A549 (cell line): ENCODE results near the gene NCOR2. TPM values are rescaled to one million over a fixed set of nuclear protein-coding genes. Genes with fewer than 3 reads are reported as not detected.

Experiments used
- ATAC-seq, 2 experiments: fragments of 200-7000 bp in 1 of 2; fragments of >200 bp in 1 of 2; cut with Nextera tagmentation in 1 of 2; cut with Tn5 transposase in 1 of 2; 3 replicates each; pipeline versions ENCODE4 v1.8.0 to v1.9.1; 2018 to 2020; ENCODE audit warnings: mild to moderate bottlenecking in 1 of 2, moderate library complexity in 1 of 2
- CTCF ChIA-PET: fragments of 300-600 bp; sonication (Branson Sonifier 250); formaldehyde crosslinking; extraction: SDS; loops from one replicate; lab custom pipeline; 2021; ENCODE audit warnings: antibody characterized with exemption, inconsistent platforms; lab: Yijun Ruan, JAX
- POLR2A ChIA-PET: fragments of 350-600 bp; formaldehyde crosslinking; extraction: SDS; loops from one replicate; lab custom pipeline; 2021; ENCODE audit warnings: antibody characterized with exemption, inconsistent platforms; lab: Yijun Ruan, JAX
- DNase-seq, 2 experiments: peaks; one replicate each; pipeline versions ENCODE4 v3.0.0 to v3.0.0-alpha.2; 2011 to 2016; ENCODE audit warnings: low read depth in 1 of 2, low spot score in 1 of 2
- FAIRE-seq: peaks from 2 replicates; lab custom pipeline; 2011; peaks lifted over from hg19 to GRCh38; lab: Jason Lieb, UNC
- H3K27ac ChIP-seq, 2 experiments: fragments of >200 bp; sonication (Bioruptor Twin); formaldehyde crosslinking; 3 replicates each; pipeline ENCODE4 v1.5.1; 2016 to 2017
- H3K4me1 ChIP-seq: fragments of >200 bp; sonication (Bioruptor Twin); formaldehyde crosslinking; 3 replicates; pipeline ENCODE4 v1.6.1; 2016
- H3K4me2 ChIP-seq: fragments of >200 bp; sonication (Bioruptor Twin); formaldehyde crosslinking; 3 replicates; pipeline ENCODE4 v1.6.1; 2016
- H3K4me3 ChIP-seq: fragments of >200 bp; sonication (Bioruptor Twin); formaldehyde crosslinking; 3 replicates; pipeline ENCODE4 v1.5.1; 2016
- H3K9me3 ChIP-seq: fragments of >200 bp; sonication (Bioruptor Twin); formaldehyde crosslinking; 3 replicates; pipeline ENCODE4 v1.6.1; 2016
- CBX2 ChIP-seq: fragments of 200-600 bp; sonication (generic); IDR thresholded peaks from 2 replicates; pipeline ENCODE4 v1.6.1; 2016; ENCODE audit warnings: low read depth, mild to moderate bottlenecking, borderline replicate concordance
- CHD2 ChIP-seq: fragments of 150-350 bp; IDR thresholded peaks from 2 replicates; pipeline ENCODE4 v1.6.1; 2014; ENCODE audit warnings: low read length; ENCODE audit not compliant: partially characterized antibody
- CHD4 ChIP-seq: fragments of 200-600 bp; sonication (generic); IDR thresholded peaks from 2 replicates; pipeline ENCODE4 v1.6.1; 2016; ENCODE audit warnings: antibody characterized with exemption, mild to moderate bottlenecking, borderline replicate concordance
- EHMT2 ChIP-seq: fragments of 200-600 bp; sonication (generic); IDR thresholded peaks from 2 replicates; pipeline ENCODE4 v1.6.1; 2016; ENCODE audit warnings: antibody characterized with exemption, low read depth, mild to moderate bottlenecking, moderate library complexity
- EP300 ChIP-seq, 2 experiments: fragments of >200 bp; sonication (Bioruptor Twin); formaldehyde crosslinking; IDR thresholded peaks; 2 replicates in 1 of 2; 3 replicates in 1 of 2; pipeline ENCODE4 v1.6.1; 2016 to 2017
- FOSB ChIP-seq: fragments of 250-450 bp; sonication (Bioruptor Pico); IDR thresholded peaks from 2 replicates; pipeline ENCODE4 v1.5.0; 2020; ENCODE audit warnings: mild to moderate bottlenecking, moderate library complexity
- HDAC2 ChIP-seq: fragments of 200-600 bp; sonication (generic); IDR thresholded peaks from 2 replicates; pipeline ENCODE4 v1.6.1; 2016
- JUNB ChIP-seq: fragments of >200 bp; sonication (Bioruptor Twin); formaldehyde crosslinking; IDR thresholded peaks from 2 replicates; pipeline ENCODE4 v1.6.1; 2016
- KDM1A ChIP-seq: fragments of 200-600 bp; sonication (generic); IDR thresholded peaks from 2 replicates; pipeline ENCODE4 v1.6.1; 2016; ENCODE audit warnings: low read depth, mild to moderate bottlenecking
- KDM5A ChIP-seq: fragments of 200-600 bp; sonication (generic); IDR thresholded peaks from 2 replicates; pipeline ENCODE4 v1.6.1; 2016; ENCODE audit warnings: antibody characterized with exemption, mild to moderate bottlenecking
- MAZ ChIP-seq: fragments of 150-350 bp; IDR thresholded peaks from 2 replicates; pipeline ENCODE4 v1.6.1; 2014; ENCODE audit warnings: antibody characterized with exemption, low read depth, low read length, borderline replicate concordance
- MYC ChIP-seq: IDR thresholded peaks from 2 replicates; pipeline ENCODE4 v1.6.1; 2012; ENCODE audit warnings: mild to moderate bottlenecking, inconsistent platforms, low read length, improper control_type of control experiment, borderline replicate concordance
- NFE2L2 ChIP-seq: fragments of 150-350 bp; conservative IDR thresholded peaks from 2 replicates; pipeline ENCODE4 v1.6.1; 2014; ENCODE audit warnings: low read length
- PHF8 ChIP-seq: fragments of 200-600 bp; sonication (generic); IDR thresholded peaks from 2 replicates; pipeline ENCODE4 v1.6.1; 2016; ENCODE audit warnings: low read depth, mild to moderate bottlenecking, antibody characterized with exemption, moderate library complexity, borderline replicate concordance
- POLR2AphosphoS2 ChIP-seq: conservative IDR thresholded peaks from 2 replicates; pipeline ENCODE4 v1.6.1; 2012; ENCODE audit warnings: low read length, improper control_type of control experiment, inconsistent platforms
- RAD21 ChIP-seq, 2 experiments: fragments of >200 bp in 1 of 2; sonication (Bioruptor Twin) in 1 of 2; formaldehyde crosslinking in 1 of 2; IDR thresholded peaks in 1 of 2; conservative IDR thresholded peaks in 1 of 2; 2 replicates in 1 of 2; 3 replicates in 1 of 2; pipeline ENCODE4 v1.6.1; 2012 to 2018; ENCODE audit warnings: inconsistent platforms in 1 of 2
- RFX5 ChIP-seq: fragments of 450-650 bp; IDR thresholded peaks from 2 replicates; pipeline ENCODE4 v1.7.1; 2014; ENCODE audit warnings: antibody characterized with exemption, mild to moderate bottlenecking, moderate library complexity
- RNF2 ChIP-seq: fragments of 200-600 bp; sonication (generic); IDR thresholded peaks from 2 replicates; pipeline ENCODE4 v1.6.1; 2016; ENCODE audit warnings: low read depth, mild to moderate bottlenecking, antibody characterized with exemption, moderate library complexity, borderline replicate concordance
- SREBF2 ChIP-seq: fragments of 450-650 bp; IDR thresholded peaks from 2 replicates; pipeline ENCODE4 v1.6.1; 2014; ENCODE audit warnings: mild to moderate bottlenecking, moderate library complexity
- ZFP36 ChIP-seq: fragments of 450-650 bp; IDR thresholded peaks from 2 replicates; pipeline ENCODE4 v1.6.1; 2014; ENCODE audit warnings: borderline replicate concordance; ENCODE audit not compliant: partially characterized antibody
- WGBS: methylation state at CpG from one replicate; pipeline ENCODE4 v1.1.6; 2017; ENCODE audit errors: missing lambda C conversion rate; 5-methylcytosine and 5-hydroxymethylcytosine counted together
- polyA plus RNA-seq, 4 experiments: library from polyadenylated mRNA; depleted of rRNA in 3 of 4; stranded (reverse); fragments of >200 nt; fragmentation: RNase III in 1 of 4; extraction: RNeasy Plus Mini Kit Qiagen cat#74134 plus additional on column Dnase treatment in 1 of 4; gene quantifications; 2 replicates in 3 of 4; 3 replicates in 1 of 4; pipeline ENCODE4 v1.2.3, GENCODE V29; 2011 to 2017
- TF ChIP-seq, protein P1 (sequence below): IDR thresholded peaks from 2 replicates; pipeline ENCODE4 v1.6.1; 2012
- TF ChIP-seq, protein P2 (sequence below): fragments of 450-650 bp; IDR thresholded peaks from 2 replicates; pipeline ENCODE4 v1.6.1; 2014; ENCODE audit warnings: antibody characterized with exemption
- TF ChIP-seq, protein P3 (sequence below): fragments of 150-350 bp; IDR thresholded peaks from 2 replicates; pipeline ENCODE4 v1.6.1; 2014; ENCODE audit warnings: low read depth, mild to moderate bottlenecking, low read length

Gene NCOR2
- polyA plus RNA-seq, 2 of the 4 experiments (the other 2 are of a cell fraction) = 14.1 to 151 TPM

DNA sequence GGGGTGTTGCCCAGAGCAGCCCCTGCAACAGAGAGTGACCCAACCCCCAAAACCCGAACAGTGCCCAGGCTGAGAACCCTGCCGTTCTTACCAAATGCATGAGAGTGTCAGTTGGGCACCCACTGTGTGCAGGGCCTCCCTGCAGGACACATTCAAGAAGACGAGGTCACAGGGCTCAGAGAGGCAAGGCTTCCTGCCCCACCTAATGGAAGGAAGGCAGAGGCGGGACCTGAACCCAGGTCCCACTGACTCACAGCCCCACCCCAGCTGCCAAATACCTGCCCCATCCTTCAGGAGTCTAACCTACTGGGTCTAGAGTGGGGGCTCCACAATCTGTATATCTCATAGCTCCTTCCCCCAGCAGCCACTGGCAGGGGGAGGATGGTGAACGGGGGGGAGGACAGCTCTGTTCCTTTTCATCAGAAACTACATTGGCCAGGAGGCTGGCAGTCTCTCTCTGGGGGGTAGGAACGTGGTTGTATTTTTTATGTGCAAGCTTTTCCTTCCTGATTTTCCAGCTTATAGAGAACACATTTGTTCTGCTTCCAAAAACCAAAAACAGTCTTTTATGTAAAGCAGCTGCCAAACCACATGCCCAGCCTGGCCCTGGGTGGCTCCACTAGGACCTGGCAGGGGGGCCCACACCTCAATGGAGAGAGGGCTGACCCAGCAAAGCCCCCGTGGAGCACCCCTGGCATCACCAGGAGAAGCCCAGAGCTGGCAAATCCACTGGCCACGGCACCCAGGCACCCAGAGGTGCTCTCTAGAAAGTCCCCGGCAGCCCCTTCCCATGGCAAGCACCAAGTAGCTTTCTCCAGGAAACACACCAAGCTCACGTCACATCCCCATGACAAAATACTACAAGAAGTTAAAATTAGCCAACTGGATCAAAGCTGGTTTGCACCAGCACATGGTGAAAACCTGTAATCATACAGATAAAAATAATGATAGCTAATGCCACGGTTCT, 17.0 kb downstream of the NCOR2 start (continued):
- TF ChIP-seq, protein P1, sequence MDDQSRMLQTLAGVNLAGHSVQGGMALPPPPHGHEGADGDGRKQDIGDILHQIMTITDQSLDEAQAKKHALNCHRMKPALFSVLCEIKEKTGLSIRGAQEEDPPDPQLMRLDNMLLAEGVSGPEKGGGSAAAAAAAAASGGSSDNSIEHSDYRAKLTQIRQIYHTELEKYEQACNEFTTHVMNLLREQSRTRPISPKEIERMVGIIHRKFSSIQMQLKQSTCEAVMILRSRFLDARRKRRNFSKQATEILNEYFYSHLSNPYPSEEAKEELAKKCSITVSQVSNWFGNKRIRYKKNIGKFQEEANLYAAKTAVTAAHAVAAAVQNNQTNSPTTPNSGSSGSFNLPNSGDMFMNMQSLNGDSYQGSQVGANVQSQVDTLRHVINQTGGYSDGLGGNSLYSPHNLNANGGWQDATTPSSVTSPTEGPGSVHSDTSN = no peak
- no peak for TF ChIP-seq KDM5A
- no peak for TF ChIP-seq FOSB (CRISPR knock-in tag)
- TF ChIP-seq SREBF2 = no peak

DNA sequence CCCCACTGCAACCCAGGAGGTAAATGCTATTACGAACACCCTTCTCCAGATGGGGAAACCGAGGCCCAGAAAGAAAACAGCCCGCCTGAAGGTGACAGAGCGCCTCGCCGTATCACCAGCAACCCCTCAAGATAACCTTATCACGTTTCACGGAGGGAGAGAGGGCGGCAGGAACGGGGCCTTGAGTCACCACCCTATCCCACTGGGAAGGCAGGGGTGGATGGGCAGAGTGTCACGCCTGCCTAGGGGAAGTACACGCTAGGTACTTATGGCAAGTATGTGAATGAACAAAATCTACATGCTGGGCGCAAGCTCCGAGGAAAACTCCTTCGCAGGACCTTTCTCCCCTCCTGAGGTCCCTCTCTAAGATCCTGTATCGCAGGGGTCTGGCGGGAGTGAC, 17.8 kb downstream of the NCOR2 start:
- CTCF ChIA-PET = interaction anchor here (1.0 kb wide), 1 partner anchor 169 kb away, joined by 4 read pairs; no protein-coding TSS in a partner anchor
- no peak for DNase-seq
- no peak for FAIRE-seq
- Histone ChIP-seq H3K4me2 (no peak overlapping the region), H3K4me3 (no peak overlapping the region), H3K9me3 (no peaks in the 10 kb centered on the region), H3K27ac (no peak overlapping the region), H3K4me1 (peaks cover 23% of the 10 kb centered on the region)
- no peak for ATAC-seq
- 80% methylated on average over 17 of the region's 17 CpGs for whole genome bisulfite sequencing
- POLR2A ChIA-PET = no interaction called here
- TF ChIP-seq RNF2 (no peak), SREBF2 (no peak), CBX2 (no peak), NFE2L2 (no peak), EHMT2 (no peak), RAD21 (conservative IDR thresholded peaks at IDR 0.05 in 1 of 2, IDR thresholded peaks at IDR 0.05 in 1 of 2) (no peak)

DNA sequence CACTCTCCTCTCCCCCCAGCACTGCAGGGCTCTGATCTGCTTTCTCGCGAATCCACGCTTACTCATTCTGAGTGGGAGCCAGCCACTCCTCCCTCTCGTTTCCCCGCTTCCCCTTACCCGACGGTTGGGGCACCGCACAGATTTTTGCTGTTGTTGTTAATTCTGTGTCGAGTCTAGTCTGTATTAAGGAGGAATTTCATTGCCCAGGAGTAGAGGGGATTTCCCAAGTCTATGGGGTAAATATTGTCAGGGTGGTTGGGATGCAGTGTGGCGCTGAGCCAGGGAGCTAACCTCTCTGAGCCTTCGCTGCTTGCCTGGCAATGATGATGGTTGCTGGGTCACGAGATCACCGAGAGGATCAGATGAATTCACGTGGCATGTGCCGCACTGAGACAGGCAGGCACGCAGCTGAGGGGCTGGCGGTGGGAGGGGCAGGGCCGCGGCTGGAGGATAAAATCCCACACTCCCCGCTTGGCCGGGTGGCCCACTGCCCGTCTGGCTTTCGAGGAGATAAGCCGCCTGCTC, 18.5 kb downstream of the NCOR2 start:
- no peak for DNase-seq
- ChIA-PET CTCF (interaction anchor here (1.0 to 1.1 kb wide), 2 partner anchors 18 to 169 kb away, joined by 3 to 4 read pairs; no protein-coding TSS in a partner anchor), POLR2A (no interaction called here)
- FAIRE-seq = no peak
- 76% methylated on average over 24 of the region's 24 CpGs for WGBS
- Histone ChIP-seq H3K4me2 (no peak overlapping the region), H3K9me3 (no peaks in the 10 kb centered on the region), H3K27ac (0 out of 6 replicates have a peak overlapping the region, but pooled peaks of 1 of the 2 experiments have one; percentile 6), H3K4me3 (no peak overlapping the region), H3K4me1 (peaks cover 29% of the 10 kb centered on the region)
- TF ChIP-seq JUNB = no peak
- peak; percentile 16 for TF ChIP-seq ZFP36
- TF ChIP-seq KDM1A = no peak
- TF ChIP-seq, protein P2, sequence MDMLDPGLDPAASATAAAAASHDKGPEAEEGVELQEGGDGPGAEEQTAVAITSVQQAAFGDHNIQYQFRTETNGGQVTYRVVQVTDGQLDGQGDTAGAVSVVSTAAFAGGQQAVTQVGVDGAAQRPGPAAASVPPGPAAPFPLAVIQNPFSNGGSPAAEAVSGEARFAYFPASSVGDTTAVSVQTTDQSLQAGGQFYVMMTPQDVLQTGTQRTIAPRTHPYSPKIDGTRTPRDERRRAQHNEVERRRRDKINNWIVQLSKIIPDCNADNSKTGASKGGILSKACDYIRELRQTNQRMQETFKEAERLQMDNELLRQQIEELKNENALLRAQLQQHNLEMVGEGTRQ = no peak
- TF ChIP-seq RAD21 (conservative IDR thresholded peaks at IDR 0.05 in 1 of 2, IDR thresholded peaks at IDR 0.05 in 1 of 2) = no peak
- no peak for TF ChIP-seq MYC
- ATAC-seq = peak in 1 of 2 experiments; percentile 10; a peak in 1 of 6 replicates

DNA sequence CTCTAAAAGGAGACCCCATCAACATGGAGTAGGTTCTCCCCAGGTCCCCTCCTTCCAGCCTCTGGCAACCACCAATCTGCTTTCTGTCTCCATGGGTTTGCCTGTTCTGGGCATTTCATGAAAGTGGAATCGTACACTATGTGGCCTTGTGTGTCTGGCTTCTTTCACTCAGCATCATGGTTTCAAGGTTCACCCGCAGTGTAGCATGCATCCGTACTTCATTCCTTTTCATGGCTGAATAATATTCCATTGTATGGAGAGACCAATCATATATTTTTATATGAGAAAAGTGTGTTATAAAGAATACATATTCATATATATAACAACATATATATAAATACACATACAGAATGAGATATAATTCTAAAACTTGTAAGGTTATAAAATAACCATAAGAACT, 19.8 kb downstream of the NCOR2 start:
- H3K27ac ChIP-seq = no peak overlapping the region
- no peak for ATAC-seq
- TF ChIP-seq PHF8 (no peak), MYC (no peak), MAZ (no peak), POLR2AphosphoS2 (no peak), RFX5 (no peak), EP300 (IDR thresholded peaks at IDR 0.05) (no peak), CHD2 (no peak), CHD4 (no peak), HDAC2 (no peak), KDM1A (no peak)
- TF ChIP-seq, protein P3, sequence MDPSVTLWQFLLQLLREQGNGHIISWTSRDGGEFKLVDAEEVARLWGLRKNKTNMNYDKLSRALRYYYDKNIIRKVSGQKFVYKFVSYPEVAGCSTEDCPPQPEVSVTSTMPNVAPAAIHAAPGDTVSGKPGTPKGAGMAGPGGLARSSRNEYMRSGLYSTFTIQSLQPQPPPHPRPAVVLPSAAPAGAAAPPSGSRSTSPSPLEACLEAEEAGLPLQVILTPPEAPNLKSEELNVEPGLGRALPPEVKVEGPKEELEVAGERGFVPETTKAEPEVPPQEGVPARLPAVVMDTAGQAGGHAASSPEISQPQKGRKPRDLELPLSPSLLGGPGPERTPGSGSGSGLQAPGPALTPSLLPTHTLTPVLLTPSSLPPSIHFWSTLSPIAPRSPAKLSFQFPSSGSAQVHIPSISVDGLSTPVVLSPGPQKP = no peak

More for the DNA sequence above, 19.8 kb downstream of the NCOR2 start:
- CTCF ChIA-PET = interaction anchor here (0.7 kb wide), 2 partner anchors 26 to 203 kb away, joined by 3 read pairs; no protein-coding TSS in a partner anchor
- H3K9me3 ChIP-seq = no peaks in the 10 kb centered on the region
- peaks cover 42% of the 10 kb centered on the region for H3K4me1 ChIP-seq
- POLR2A ChIA-PET = no interaction called here
- H3K4me3 ChIP-seq = no peak overlapping the region
- H3K4me2 ChIP-seq = no peak overlapping the region
- DNase-seq (no peak), FAIRE-seq (no peak)
- WGBS = 90% methylated on average over 3 of the region's 3 CpGs
